HepG2 (cell line): ENCODE results near the gene ACTL7B. TPM values are rescaled to one million over a fixed set of nuclear protein-coding genes. Genes with fewer than 3 reads are reported as not detected.

ENCODE experiments used
- ARNTL ChIP-seq: sonication (generic); formaldehyde crosslinking; IDR thresholded peaks from 2 replicates; pipeline ENCODE4 v1.4.0; 2020; ENCODE audit warnings: mild to moderate bottlenecking, missing genetic modification reagents
- CENPX ChIP-seq: sonication (generic); formaldehyde crosslinking; IDR thresholded peaks from 2 replicates; pipeline ENCODE4 v1.9.0; 2021; ENCODE audit warnings: mild to moderate bottlenecking, missing genetic modification reagents, moderate library complexity
- HOXD1 ChIP-seq: sonication (generic); formaldehyde crosslinking; IDR thresholded peaks from 2 replicates; pipeline ENCODE4 v1.5.0; 2020; ENCODE audit warnings: missing genetic modification reagents
- SNRNP70 ChIP-seq: fragments of 200-400 bp; formaldehyde crosslinking; IDR thresholded peaks from 2 replicates; pipeline ENCODE4 v1.6.1; 2017; ENCODE audit warnings: mild to moderate bottlenecking, low read depth, low read length, moderate library complexity
- XRCC5 ChIP-seq: fragments of 200-400 bp; formaldehyde crosslinking; optimal IDR thresholded peaks from 2 replicates; pipeline ENCODE3; 2017; ENCODE audit warnings: mild to moderate bottlenecking, low read length
- ZBTB7A ChIP-seq: sonication (generic); formaldehyde crosslinking; IDR thresholded peaks from 2 replicates; pipeline ENCODE4 v1.8.0; 2022; ENCODE audit warnings: mild to moderate bottlenecking, missing genetic modification reagents
- ZFP36L1 ChIP-seq: sonication (generic); formaldehyde crosslinking; IDR thresholded peaks from 2 replicates; pipeline ENCODE4 v1.8.0; 2022; ENCODE audit warnings: mild to moderate bottlenecking, missing genetic modification reagents, moderate library complexity
- ZNF224 ChIP-seq: sonication (generic); formaldehyde crosslinking; IDR thresholded peaks from 2 replicates; pipeline ENCODE4 v1.5.0; 2020; ENCODE audit warnings: mild to moderate bottlenecking, missing genetic modification reagents
- ZNF232 ChIP-seq: sonication (generic); formaldehyde crosslinking; IDR thresholded peaks from 2 replicates; pipeline ENCODE4 v1.4.0; 2020; ENCODE audit warnings: missing genetic modification reagents, borderline replicate concordance
- ZNF282 ChIP-seq: fragments of 450-650 bp; IDR thresholded peaks from 2 replicates; pipeline ENCODE4 v1.6.1; 2018; ENCODE audit not compliant: partially characterized antibody
- ZNF382 ChIP-seq: sonication (generic); formaldehyde crosslinking; IDR thresholded peaks from 2 replicates; pipeline ENCODE4 v1.5.0; 2020; ENCODE audit warnings: missing genetic modification reagents, mild to moderate bottlenecking, borderline replicate concordance
- ZNF619 ChIP-seq: sonication (generic); formaldehyde crosslinking; IDR thresholded peaks from 2 replicates; pipeline ENCODE4 v1.4.0; 2020; ENCODE audit warnings: mild to moderate bottlenecking, missing genetic modification reagents
- polyA plus RNA-seq, 8 experiments: library from polyadenylated mRNA; depleted of rRNA in 3 of 8; stranded (reverse) in 7 of 8; unstranded in 1 of 8; fragments of >200 nt; fragmentation: Illumina TruSeq in 4 of 8; extraction: Trizol in 4 of 8; gene quantifications; 2 replicates each; pipeline versions ENCODE4 v1.2.1 to v1.2.3, GENCODE V29; 2011 to 2016; ENCODE audit warnings: low read depth in 4 of 8, missing spikeins in 1 of 8, mixed read lengths in 1 of 8; ENCODE audit not compliant: insufficient read depth in 1 of 8
- total RNA-seq, 5 experiments: library from RNA; depleted of rRNA; stranded (reverse); fragments of >200 nt; fragmentation: Illumina TruSeq; extraction: Trizol; gene quantifications; 2 replicates each; pipeline ENCODE4 v1.2.3, GENCODE V29; 2016; ENCODE audit warnings: low read depth in 1 of 5
- TF ChIP-seq, protein P1 (sequence below): sonication (generic); formaldehyde crosslinking; IDR thresholded peaks from 2 replicates; pipeline ENCODE4 v1.4.0; 2020; ENCODE audit warnings: missing genetic modification reagents
- TF ChIP-seq, protein P2 (sequence below): sonication (generic); formaldehyde crosslinking; IDR thresholded peaks from 2 replicates; pipeline ENCODE4 v1.5.0; 2020; ENCODE audit warnings: mild to moderate bottlenecking, missing genetic modification reagents
- TF ChIP-seq, protein P3 (sequence below): sonication (generic); formaldehyde crosslinking; IDR thresholded peaks from 2 replicates; pipeline ENCODE4 v1.8.1; 2023; ENCODE audit warnings: mild to moderate bottlenecking, inconsistent platforms, moderate library complexity, missing genetic modification reagents, borderline replicate concordance
- TF ChIP-seq, protein P4 (sequence below): sonication (generic); formaldehyde crosslinking; IDR thresholded peaks from 2 replicates; pipeline ENCODE4 v1.4.0; 2020; ENCODE audit warnings: low read depth, mild to moderate bottlenecking, missing genetic modification reagents
- TF ChIP-seq, protein P5 (sequence below): sonication (generic); IDR thresholded peaks from 2 replicates; pipeline ENCODE4 v1.6.1; 2016; ENCODE audit warnings: low read depth, borderline replicate concordance
- TF ChIP-seq, protein P6 (sequence below): sonication (generic); formaldehyde crosslinking; IDR thresholded peaks from 2 replicates; pipeline ENCODE4 v1.4.0; 2020; ENCODE audit warnings: missing genetic modification reagents

The ACTL7B gene
- total and polyA plus RNA-seq, 2 of the 13 experiments (the other 11 are each of a cell fraction or from before 2014, with no cell fraction given), result 0.07 to 0.11 TPM

DNA sequence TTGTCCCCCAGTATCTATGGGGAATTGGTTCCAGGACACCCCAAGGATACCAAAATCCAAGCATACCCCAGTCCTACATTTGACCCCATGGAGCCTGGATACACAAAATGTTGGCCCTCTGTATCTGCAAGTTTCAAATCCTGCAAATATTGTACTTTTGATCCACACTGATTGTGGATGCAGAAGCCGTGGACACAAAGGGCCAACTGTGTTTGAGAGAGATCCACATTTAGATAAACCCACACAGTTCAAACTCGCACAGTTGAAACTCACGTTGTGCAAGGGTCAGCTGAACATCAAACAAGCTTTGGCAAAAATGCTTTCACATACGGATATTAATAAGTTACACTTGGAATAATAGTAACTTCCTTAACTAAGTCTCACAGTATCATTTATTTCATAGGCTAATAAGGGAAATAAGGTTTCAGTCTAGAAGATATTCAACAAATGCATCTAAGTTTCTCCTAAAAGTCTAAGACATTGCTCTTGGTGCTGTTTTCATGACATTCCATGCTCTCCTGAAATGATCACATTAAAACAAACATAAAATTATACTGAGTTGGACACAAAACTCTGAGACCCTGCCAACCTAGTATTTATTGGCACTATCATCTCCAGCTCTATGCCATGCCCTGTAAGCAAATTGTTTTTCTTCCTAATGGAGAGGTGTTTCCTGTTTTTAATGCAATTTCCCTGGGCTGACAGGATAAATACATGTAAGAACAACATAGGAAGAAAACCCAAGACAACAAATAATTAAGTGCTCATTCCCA, 38.6 kb upstream of the ACTL7B start (continued):
- TF ChIP-seq, protein P1, sequence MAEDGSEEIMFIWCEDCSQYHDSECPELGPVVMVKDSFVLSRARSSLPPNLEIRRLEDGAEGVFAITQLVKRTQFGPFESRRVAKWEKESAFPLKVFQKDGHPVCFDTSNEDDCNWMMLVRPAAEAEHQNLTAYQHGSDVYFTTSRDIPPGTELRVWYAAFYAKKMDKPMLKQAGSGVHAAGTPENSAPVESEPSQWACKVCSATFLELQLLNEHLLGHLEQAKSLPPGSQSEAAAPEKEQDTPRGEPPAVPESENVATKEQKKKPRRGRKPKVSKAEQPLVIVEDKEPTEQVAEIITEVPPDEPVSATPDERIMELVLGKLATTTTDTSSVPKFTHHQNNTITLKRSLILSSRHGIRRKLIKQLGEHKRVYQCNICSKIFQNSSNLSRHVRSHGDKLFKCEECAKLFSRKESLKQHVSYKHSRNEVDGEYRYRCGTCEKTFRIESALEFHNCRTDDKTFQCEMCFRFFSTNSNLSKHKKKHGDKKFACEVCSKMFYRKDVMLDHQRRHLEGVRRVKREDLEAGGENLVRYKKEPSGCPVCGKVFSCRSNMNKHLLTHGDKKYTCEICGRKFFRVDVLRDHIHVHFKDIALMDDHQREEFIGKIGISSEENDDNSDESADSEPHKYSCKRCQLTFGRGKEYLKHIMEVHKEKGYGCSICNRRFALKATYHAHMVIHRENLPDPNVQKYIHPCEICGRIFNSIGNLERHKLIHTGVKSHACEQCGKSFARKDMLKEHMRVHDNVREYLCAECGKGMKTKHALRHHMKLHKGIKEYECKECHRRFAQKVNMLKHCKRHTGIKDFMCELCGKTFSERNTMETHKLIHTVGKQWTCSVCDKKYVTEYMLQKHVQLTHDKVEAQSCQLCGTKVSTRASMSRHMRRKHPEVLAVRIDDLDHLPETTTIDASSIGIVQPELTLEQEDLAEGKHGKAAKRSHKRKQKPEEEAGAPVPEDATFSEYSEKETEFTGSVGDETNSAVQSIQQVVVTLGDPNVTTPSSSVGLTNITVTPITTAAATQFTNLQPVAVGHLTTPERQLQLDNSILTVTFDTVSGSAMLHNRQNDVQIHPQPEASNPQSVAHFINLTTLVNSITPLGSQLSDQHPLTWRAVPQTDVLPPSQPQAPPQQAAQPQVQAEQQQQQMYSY (CRISPR knock-in tag), result no peak
- TF ChIP-seq, protein P2, sequence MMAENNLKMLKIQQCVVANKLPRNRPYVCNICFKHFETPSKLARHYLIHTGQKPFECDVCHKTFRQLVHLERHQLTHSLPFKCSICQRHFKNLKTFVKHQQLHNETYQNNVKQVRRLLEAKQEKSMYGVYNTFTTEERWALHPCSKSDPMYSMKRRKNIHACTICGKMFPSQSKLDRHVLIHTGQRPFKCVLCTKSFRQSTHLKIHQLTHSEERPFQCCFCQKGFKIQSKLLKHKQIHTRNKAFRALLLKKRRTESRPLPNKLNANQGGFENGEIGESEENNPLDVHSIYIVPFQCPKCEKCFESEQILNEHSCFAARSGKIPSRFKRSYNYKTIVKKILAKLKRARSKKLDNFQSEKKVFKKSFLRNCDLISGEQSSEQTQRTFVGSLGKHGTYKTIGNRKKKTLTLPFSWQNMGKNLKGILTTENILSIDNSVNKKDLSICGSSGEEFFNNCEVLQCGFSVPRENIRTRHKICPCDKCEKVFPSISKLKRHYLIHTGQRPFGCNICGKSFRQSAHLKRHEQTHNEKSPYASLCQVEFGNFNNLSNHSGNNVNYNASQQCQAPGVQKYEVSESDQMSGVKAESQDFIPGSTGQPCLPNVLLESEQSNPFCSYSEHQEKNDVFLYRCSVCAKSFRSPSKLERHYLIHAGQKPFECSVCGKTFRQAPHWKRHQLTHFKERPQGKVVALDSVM, result no peak
- no peak for TF ChIP-seq ZNF382 (CRISPR knock-in tag)
- TF ChIP-seq, protein P3, sequence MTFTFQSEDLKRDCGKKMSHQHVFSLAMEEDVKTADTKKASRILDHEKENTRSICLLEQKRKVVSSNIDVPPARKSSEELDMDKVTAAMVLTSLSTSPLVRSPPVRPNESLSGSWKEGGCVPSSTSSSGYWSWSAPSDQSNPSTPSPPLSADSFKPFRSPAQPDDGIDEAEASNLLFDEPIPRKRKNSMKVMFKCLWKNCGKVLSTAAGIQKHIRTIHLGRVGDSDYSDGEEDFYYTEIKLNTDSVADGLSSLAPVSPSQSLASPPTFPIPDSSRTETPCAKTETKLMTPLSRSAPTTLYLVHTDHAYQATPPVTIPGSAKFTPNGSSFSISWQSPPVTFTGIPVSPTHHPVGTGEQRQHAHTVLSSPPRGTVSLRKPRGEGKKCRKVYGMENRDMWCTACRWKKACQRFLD (CRISPR knock-in tag), result no peak
- peak; percentile 65; the same call in 1 of the 2 replicates for TF ChIP-seq HOXD1
- TF ChIP-seq, protein P4, sequence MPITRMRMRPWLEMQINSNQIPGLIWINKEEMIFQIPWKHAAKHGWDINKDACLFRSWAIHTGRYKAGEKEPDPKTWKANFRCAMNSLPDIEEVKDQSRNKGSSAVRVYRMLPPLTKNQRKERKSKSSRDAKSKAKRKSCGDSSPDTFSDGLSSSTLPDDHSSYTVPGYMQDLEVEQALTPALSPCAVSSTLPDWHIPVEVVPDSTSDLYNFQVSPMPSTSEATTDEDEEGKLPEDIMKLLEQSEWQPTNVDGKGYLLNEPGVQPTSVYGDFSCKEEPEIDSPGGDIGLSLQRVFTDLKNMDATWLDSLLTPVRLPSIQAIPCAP (CRISPR knock-in tag), result 0 out of 2 replicates have a peak, but pooled peaks have one; percentile 45
- TF ChIP-seq SNRNP70, result no peak
- TF ChIP-seq, protein P5, sequence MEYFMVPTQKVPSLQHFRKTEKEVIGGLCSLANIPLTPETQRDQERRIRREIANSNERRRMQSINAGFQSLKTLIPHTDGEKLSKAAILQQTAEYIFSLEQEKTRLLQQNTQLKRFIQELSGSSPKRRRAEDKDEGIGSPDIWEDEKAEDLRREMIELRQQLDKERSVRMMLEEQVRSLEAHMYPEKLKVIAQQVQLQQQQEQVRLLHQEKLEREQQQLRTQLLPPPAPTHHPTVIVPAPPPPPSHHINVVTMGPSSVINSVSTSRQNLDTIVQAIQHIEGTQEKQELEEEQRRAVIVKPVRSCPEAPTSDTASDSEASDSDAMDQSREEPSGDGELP, result peak; percentile 93
- TF ChIP-seq ZNF232 (CRISPR knock-in tag), result peak; percentile 55; the same call in 1 of the 2 replicates
- TF ChIP-seq ZFP36L1 (CRISPR knock-in tag), result no peak
- no peak for TF ChIP-seq CENPX
- TF ChIP-seq ZBTB7A (CRISPR knock-in tag), result no peak
- no peak for TF ChIP-seq ZNF224 (CRISPR knock-in tag)
- no peak for TF ChIP-seq XRCC5
- TF ChIP-seq ZNF282, result no peak
- TF ChIP-seq ZNF619 (CRISPR knock-in tag), result no peak
- TF ChIP-seq, protein P6, sequence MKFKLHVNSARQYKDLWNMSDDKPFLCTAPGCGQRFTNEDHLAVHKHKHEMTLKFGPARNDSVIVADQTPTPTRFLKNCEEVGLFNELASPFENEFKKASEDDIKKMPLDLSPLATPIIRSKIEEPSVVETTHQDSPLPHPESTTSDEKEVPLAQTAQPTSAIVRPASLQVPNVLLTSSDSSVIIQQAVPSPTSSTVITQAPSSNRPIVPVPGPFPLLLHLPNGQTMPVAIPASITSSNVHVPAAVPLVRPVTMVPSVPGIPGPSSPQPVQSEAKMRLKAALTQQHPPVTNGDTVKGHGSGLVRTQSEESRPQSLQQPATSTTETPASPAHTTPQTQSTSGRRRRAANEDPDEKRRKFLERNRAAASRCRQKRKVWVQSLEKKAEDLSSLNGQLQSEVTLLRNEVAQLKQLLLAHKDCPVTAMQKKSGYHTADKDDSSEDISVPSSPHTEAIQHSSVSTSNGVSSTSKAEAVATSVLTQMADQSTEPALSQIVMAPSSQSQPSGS (CRISPR knock-in tag), result peak; percentile 86
- peak; percentile 84 for TF ChIP-seq ARNTL
